Raji (cell line): ENCODE measurements around the gene CCDC13.

ENCODE experiments used
- POLR2A ChIP-seq: IDR thresholded peaks from 2 replicates; pipeline ENCODE4 v1.6.1; 2011; ENCODE audit warnings: low read depth, low read length, control low read depth; ENCODE audit not compliant: insufficient read depth

The CCDC13 gene

GRCh38 chr3:42745776-42746454 lies 27.1 kb downstream of the CCDC13 start:
- no peak for TF ChIP-seq POLR2A

- TF ChIP-seq POLR2A, result no peak
Observed at GRCh38 chr3:42745291-42745745, 27.7 kb downstream of the CCDC13 start.

DNA sequence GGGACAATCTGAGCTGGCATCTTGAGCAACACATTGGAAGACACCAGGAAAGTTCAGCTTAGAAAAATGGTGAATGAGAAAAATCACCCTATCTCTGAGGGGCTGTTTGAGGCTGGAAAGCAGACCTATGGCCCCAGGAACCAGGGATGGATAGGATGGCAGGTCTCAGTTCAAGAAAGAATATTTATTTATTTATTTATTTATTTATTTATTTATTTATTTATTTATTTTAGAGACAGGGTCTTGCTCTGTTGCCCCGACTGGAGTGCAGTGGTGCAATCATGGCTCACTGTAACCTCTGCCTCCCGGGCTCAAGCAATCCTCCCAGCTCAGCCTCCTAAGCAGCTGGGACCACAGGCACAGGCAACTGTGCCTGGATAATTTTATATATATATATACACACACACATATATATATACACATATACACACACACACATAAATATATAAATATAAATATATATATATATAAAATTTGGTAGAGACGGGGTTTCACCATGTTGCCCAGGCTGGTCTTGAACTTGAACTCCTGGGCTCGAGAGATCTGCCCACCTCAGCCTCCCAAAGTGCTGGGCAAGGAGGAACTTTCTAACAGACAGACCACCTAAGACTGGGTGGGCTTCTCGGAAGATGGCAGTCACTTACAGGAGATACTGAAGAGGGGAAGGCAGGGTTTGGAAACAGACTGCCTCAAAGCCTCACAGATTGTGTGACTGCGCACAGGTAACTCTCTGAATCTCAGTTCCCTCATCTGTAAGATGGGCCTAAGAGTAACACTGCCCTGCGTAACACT lies 29.7 kb downstream of the CCDC13 start:
- TF ChIP-seq POLR2A, result no peak

DNA sequence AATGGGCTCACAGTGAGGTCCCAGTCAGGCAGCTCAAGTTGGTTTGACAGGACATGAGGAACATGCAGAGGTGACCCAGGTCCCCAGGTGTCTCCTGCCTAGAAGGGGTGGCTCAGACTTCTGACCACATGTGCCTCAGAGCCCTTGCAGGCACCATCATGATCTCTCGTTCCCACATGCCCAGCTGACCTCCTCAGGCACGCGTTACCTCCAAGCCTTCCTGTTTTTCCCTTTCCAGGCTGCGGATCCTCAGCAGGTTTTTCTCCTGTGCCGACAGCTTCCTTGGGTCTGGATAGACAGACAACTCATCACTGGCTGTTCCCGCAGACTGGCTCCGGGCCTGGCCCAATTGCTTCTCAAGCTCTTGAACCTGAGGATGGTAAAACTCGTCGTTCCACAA lies 30.4 kb downstream of the CCDC13 start:
- no peak for TF ChIP-seq POLR2A

DNA sequence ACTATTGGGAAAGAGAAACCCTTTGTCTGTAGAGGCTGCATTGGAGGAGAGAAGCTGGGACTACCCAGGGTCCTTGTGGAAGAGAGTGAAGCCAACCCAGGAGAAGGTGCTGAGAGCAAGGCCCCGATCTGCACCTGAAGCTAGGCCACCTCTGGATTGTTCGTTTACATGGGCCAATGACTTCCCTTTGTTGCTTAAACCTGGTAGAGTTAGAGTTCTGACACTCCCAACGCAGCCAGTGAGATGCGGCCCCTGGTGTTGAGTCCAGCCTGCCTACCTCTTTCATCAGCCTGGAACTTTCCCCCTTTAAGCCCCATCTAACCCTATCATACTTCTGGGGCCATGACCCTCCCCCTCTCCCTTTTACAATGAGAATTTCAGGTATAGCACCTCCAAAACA lies 30.8 kb downstream of the CCDC13 start:
- TF ChIP-seq POLR2A, result no peak

GRCh38 chr3:42741796-42742195 lies 31.3 kb downstream of the CCDC13 start:
- TF ChIP-seq POLR2A, result no peak

DNA sequence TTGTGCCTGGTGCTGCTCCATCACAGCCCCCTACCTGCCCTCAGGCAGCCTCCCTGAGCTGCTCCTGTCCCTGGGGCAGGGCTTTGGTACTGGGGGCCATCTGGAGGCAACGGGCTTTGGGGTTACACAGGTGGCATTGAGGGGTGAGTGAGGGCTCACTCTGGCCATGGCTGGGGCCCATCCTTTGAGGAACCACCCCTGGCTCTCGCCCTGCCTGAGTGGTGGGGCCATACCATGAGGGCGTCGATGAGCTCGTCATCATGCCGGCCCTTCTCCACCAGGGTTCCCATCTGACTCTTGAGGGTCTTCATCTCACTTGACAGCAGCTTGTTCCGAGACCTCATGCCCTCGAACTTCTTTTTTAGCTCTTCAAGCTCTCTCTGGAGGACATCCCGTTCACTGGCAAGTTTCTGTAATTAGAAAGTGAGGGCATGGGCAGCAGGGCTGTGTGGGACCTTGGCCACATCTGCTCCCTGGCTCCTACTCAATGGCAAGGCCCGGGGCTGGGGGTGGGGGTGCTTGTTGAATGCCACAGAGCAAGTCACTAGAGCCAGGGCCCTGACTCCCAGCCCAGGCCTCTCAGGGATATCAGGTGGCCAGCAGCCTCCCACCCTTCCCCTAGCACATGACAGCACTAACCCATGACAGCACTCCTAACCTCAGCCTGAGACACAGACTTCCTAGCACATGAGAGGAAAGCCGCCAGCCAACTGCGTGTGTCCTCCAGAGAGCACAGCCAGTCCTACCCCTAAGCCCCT lies 33.5 kb downstream of the CCDC13 start:
- TF ChIP-seq POLR2A, result no peak

DNA sequence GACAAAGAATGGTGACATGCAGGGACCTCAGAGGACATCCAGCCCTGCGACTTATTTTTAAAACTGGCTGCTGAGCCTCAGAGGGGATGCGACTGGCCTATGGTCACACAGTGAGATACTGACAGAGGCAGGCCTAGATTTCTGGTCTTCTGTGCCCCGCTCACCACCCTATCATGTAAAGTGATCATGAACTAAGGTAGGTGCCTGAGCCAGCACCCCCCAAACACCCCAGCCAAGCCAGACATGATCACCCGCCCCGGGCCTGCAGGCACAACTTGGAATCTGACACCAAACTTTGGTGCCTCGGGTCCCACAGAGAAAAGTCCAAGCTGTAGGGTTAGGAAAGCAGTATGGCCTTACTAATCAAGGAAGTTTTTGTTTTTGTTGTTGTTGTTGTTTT lies 36.5 kb downstream of the CCDC13 start:
- TF ChIP-seq POLR2A, result no peak

DNA sequence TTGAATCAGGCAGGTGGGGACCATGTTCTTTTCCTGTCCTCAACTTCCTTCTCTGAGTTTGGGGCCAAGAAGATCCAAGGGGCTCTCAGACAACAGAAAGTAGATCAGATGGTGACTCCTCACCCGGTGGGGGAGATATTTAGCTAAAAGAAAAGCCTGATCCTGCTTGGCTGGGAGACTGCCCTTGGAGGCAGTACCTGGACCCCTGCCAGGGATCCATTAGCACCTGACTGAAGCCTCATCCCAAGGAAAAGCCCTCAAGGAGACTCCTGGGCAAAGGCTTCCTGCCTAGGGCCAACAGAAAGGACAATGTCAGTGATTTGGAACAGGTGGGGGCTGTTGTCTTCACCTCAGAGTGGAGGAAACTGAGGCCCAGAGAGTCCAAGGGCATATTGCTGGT lies 37.0 kb downstream of the CCDC13 start:
- no peak for TF ChIP-seq POLR2A

DNA sequence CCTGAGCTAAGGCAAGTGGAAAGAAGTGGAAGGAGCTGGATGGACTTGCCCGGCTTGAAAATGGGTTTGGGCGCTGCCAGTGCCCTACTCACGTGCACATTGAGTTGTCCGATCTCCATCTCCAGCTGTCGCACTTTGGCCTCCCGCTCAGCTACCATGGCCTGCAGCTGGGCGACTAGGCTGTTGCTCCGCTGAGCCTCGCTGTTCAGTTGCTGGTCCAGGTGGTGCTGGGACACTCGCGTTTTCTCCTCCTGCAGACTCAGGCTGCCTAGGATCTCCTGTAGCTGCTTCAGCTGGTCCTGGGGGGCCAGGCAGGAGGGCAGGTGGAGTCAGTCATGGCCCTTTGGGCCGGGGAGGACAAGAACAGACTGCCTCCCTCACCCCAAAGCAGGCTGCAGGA lies 37.4 kb downstream of the CCDC13 start:
- TF ChIP-seq POLR2A, result no peak

- no peak for TF ChIP-seq POLR2A
Observed at GRCh38 chr3:42735019-42735418, 38.0 kb downstream of the CCDC13 start.

DNA sequence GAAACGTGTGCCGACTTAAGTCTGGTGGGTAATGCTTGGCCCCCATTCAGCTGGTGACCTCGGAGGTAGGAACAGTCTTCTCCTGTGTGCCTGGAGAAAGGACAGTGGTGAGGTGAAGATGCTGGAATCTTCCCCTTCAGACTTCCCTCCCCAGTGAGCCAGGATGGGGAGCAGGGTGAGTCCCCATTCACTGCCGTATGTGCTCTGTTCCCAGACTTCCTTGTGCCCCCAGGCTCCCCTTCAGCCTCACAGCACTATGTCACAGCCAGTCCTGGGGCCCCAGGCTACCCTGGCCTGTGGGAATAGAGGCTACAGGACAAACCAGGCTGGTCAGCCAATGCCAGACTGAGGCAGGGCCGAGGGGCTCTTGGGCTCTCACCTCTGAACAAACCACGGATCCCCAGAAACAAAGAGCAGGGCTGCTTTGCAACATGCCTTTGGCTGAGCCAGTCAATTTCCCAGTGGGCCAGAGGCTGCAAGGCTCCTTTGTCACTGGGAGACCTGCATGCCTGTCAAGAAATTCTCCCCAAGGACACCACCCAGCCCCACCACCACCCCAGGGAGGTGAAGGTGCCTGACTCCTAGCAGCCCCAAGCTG lies 38.7 kb downstream of the CCDC13 start:
- no peak for TF ChIP-seq POLR2A

GRCh38 chr3:42733501-42734262 lies 39.4 kb downstream of the CCDC13 start:
- no peak for TF ChIP-seq POLR2A

DNA sequence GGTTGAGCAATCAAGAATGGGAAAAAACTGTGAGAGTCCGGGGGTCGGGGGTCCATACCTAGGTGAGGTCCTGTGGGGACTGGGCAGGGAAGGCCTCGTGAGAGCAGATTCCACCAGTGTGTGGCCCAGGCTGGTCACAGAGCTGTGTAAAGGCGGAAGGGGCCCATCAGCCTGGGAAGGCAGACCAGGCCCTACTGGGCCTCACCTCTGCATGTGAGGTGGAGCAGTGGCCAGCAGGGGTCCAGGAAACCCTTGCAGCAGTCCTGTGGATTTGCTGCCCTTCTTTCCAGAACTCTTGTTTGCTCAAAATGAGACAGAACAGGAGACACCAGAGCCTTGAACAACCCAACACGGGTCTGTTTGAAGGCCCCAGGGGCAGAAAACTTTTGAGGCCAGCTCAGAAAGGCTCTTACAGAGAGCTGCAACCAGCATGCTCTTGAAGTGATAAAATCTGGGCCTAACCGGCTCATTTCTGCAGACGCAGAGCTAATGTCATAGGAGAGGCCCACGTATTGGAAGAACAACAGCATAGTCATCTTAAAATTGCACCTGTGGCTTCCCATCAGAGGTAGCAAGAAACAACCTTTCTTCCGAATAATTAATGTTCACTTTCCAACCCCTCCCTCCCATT lies 40.1 kb downstream of the CCDC13 start:
- TF ChIP-seq POLR2A, result no peak
